BLaER1 (cell line): ENCODE measurements around the gene TTLL9.
"Not testable (repeated sequence)": the region's sequence is repeated elsewhere in the genome, so short reads cannot be mapped to it uniquely, and the experiment has no call there.

Experiments
- H3K27ac ChIP-seq: shearing (Covaris generic); formaldehyde crosslinking; 2 replicates; pipeline ENCODE4 v1.8.1; 2022
- H3K27me3 ChIP-seq: shearing (Covaris generic); formaldehyde crosslinking; 2 replicates; pipeline ENCODE4 v1.8.1; 2022
- H3K36me3 ChIP-seq: shearing (Covaris generic); formaldehyde crosslinking; 2 replicates; pipeline ENCODE4 v1.8.1; 2022
- H3K4me1 ChIP-seq: shearing (Covaris generic); formaldehyde crosslinking; 2 replicates; pipeline ENCODE4 v1.8.1; 2022
- H3K4me2 ChIP-seq: shearing (Covaris generic); formaldehyde crosslinking; 2 replicates; pipeline ENCODE4 v1.8.1; 2022
- H3K4me3 ChIP-seq: shearing (Covaris generic); formaldehyde crosslinking; 2 replicates; pipeline ENCODE4 v1.8.1; 2022
- H3K9ac ChIP-seq: shearing (Covaris generic); formaldehyde crosslinking; 2 replicates; pipeline ENCODE4 v1.8.1; 2022
- H3K9me3 ChIP-seq: shearing (Covaris generic); formaldehyde crosslinking; 2 replicates; pipeline ENCODE4 v1.8.1; 2022
- H4K20me1 ChIP-seq: shearing (Covaris generic); formaldehyde crosslinking; 2 replicates; pipeline ENCODE4 v1.8.1; 2022
- Cebpa-rat ChIP-seq: shearing (Covaris generic); IDR thresholded peaks from 2 replicates; pipeline ENCODE4 v1.8.1; 2022

Gene TTLL9

DNA sequence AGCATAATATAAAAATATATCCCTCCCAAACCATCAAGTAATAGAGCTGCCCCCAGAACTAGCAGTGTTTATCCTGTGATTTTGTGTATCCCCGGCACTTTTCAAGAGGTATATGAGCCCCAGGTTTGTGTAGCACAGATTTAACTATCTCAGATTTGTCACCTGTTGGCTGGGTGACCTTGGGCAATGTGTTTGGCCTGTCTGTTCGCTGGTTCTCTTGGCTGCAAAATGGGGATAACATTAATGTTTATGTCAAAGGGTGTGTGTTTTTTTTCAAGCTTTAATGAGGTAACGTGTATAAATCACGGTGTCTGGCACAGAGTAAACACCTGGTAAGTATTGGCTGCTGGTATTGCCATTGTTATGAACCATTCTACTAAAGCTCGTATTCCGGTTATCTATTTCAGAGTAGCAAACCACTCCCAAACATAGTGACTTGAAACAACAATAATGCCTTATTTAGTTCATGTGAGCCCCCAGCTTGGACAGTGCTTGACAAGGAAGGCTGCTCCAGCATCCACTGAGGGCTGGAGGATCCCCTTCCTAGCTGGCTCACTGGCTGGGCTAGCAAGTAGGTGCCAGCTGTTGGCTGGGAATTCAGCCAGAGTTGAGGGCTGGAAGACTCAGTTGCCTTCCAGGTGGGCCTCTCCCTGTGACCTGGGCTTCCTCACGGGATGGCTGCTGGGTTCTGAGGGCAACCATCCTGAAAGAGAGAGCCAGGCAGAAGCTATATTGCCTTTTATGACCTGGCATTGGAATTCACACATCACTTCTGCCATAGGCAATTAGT lies 45.3 kb downstream of the TTLL9 start:
- TF ChIP-seq Cebpa-rat: no peak
- Histone ChIP-seq H3K4me3 (no peak overlapping the region), H3K9ac (no peak overlapping the region), H4K20me1 (no peaks in the 10 kb centered on the region), H3K4me2 (no peak overlapping the region), H3K27me3 (no peaks in the 10 kb centered on the region), H3K9me3 (no peaks in the 10 kb centered on the region), H3K36me3 (no peaks in the 10 kb centered on the region), H3K27ac (no peak overlapping the region), H3K4me1 (peaks cover 16% of the 10 kb centered on the region; the same call in 1 of the 2 replicates)

DNA sequence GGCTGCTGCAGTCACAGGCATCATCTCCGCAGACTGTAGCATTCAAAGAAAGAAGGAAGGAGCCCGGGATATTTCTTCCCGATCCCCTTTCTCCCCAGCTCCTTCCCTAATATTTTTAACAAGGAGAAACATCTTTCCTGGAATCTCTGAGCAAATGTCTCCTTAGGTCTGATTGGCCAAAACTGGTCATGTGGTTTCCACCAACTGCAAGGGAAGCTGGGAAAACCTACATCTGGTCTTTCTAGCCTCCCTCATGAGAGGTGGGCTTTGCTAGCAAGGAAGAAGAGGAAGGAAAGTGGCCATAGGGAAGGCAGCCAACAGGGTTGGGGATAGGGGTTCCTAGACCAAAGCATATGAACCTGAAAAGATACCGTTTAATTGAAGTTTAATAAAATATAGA lies 46.3 kb downstream of the TTLL9 start:
- Histone ChIP-seq H3K4me2 (no peak overlapping the region), H3K27ac (no peak overlapping the region), H3K9me3 (no peaks in the 10 kb centered on the region), H3K27me3 (no peaks in the 10 kb centered on the region), H4K20me1 (no peaks in the 10 kb centered on the region), H3K36me3 (no peaks in the 10 kb centered on the region), H3K9ac (no peak overlapping the region), H3K4me3 (no peak overlapping the region), H3K4me1 (peaks cover 16% of the 10 kb centered on the region; the same call in 1 of the 2 replicates)
- TF ChIP-seq Cebpa-rat: no peak

GRCh38 chr20:31917962-31918412 lies 47.6 kb downstream of the TTLL9 start:
- H3K27me3 ChIP-seq, H3K4me3 ChIP-seq, H4K20me1 ChIP-seq, H3K4me2 ChIP-seq, H3K27ac ChIP-seq, H3K9me3 ChIP-seq, H3K36me3 ChIP-seq, H3K9ac ChIP-seq: not testable (repeated sequence)
- H3K4me1 ChIP-seq: peaks cover 21% of the 10 kb centered on the region

DNA sequence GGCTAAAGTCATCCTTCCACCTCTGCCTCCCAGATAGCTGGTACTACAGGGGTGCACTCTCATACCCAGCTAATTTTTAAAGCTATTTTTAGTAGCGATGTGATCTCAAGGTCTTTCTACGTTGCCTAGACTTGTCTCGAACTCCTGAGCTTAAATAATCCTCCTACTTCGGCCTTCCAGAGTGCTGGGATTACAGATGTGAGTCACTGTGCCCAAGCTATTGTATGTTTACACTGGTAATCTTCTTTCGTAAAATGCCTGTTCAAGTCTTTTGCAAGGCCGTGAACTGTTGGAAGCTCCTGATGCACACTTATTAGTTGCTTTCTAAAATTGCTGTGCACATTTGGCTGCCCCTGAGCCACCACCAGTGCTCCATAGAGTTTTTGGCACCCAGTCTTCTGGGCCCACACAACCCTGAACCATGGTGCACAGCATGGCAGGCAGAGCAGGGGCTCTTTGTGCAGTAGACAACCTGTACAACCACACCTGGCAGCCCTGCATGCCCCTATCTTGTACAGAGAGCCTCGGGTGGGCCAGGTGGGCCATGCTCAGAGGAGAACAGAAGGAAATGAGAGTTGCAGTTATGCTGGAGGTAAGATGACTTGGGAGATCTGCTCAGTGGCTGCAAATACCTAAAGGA lies 48.2 kb downstream of the TTLL9 start:
- no peaks in the 10 kb centered on the region for H4K20me1 ChIP-seq
- no peaks in the 10 kb centered on the region for H3K9me3 ChIP-seq
- H3K4me2 ChIP-seq: no peak overlapping the region
- no peaks in the 10 kb centered on the region for H3K36me3 ChIP-seq
- no peak for TF ChIP-seq Cebpa-rat
- H3K9ac ChIP-seq: no peak overlapping the region
- H3K27me3 ChIP-seq: no peaks in the 10 kb centered on the region
- peaks cover 27% of the 10 kb centered on the region for H3K4me1 ChIP-seq
- H3K4me3 ChIP-seq: no peak overlapping the region
- no peak overlapping the region for H3K27ac ChIP-seq

- Histone ChIP-seq H3K4me1 (peaks cover 30% of the 10 kb centered on the region), H3K9me3 (no peaks in the 10 kb centered on the region), H3K36me3 (no peaks in the 10 kb centered on the region), H3K4me3 (no peak overlapping the region), H3K4me2 (no peak overlapping the region), H3K27ac (no peak overlapping the region), H3K27me3 (no peaks in the 10 kb centered on the region), H3K9ac (no peak overlapping the region), H4K20me1 (no peaks in the 10 kb centered on the region)
- no peak for TF ChIP-seq Cebpa-rat
These were observed 49.1 kb downstream of the TTLL9 start for GRCh38 chr20:31919410-31920155.

DNA sequence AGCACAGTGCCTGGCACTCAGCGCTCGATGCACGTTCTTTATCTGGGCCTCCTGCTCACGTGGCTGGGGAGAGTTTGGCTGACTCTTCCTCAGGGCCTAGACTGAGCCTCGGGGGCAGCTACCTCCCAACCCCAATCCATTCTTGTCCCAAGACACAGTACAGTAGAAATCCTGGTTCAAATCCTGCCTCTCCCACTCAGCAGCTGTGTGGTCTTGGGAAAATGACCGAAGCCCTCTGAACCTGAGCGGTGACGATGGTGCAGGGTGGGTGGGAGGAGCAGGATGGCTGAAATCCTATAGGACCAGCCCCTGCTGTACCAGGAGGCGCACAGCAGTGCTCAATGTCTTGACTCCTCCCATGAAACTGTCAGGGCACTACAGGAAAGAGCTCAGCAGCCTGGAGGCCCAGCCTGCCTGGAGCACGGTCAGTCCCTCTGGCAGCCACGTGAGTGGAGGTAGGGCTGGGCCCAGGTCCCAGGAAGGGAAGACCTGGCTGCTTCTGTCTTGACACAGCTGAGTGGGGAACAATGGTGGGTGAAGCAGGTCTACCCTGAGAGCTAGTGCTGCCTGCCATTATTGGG lies 49.9 kb downstream of the TTLL9 start:
- no peaks in the 10 kb centered on the region for H3K36me3 ChIP-seq
- H3K27ac ChIP-seq: no peak overlapping the region
- no peak overlapping the region for H3K4me2 ChIP-seq
- TF ChIP-seq Cebpa-rat: no peak
- H3K4me1 ChIP-seq: peaks cover 32% of the 10 kb centered on the region
- no peaks in the 10 kb centered on the region for H3K9me3 ChIP-seq
- no peak overlapping the region for H3K9ac ChIP-seq
- H3K27me3 ChIP-seq: no peaks in the 10 kb centered on the region
- H4K20me1 ChIP-seq: no peaks in the 10 kb centered on the region
- H3K4me3 ChIP-seq: no peak overlapping the region

DNA sequence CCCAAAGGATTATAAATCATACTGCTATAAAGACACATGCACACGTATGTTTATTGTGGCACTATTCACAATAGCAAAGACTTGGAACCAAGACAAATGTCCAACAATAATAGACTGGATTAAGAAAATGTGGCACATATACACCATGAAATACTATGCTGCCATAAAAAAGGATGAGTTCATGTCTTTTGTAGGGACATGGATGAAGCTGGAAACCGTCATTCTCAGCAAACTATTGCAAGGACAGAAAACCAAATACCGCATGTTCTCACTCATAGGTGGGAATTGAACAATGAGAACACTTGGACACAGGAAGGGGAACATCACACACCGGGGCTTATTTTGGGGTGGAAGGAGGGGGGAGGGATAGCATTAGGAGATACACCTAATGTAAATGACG lies 51.0 kb downstream of the TTLL9 start:
- not testable (repeated sequence) for H3K27ac ChIP-seq, H3K9me3 ChIP-seq, H4K20me1 ChIP-seq, H3K4me2 ChIP-seq, H3K36me3 ChIP-seq, H3K4me3 ChIP-seq, H3K27me3 ChIP-seq, H3K9ac ChIP-seq
- peaks cover 32% of the 10 kb centered on the region for H3K4me1 ChIP-seq

GRCh38 chr20:31922181-31922580 lies 51.7 kb downstream of the TTLL9 start:
- Histone ChIP-seq H3K27me3 (no peaks in the 10 kb centered on the region), H3K9ac (no peak overlapping the region), H3K4me1 (peaks cover 32% of the 10 kb centered on the region), H3K4me2 (no peak overlapping the region), H3K9me3 (no peaks in the 10 kb centered on the region), H3K36me3 (no peaks in the 10 kb centered on the region), H3K27ac (no peak overlapping the region), H3K4me3 (no peak overlapping the region), H4K20me1 (no peaks in the 10 kb centered on the region)
- TF ChIP-seq Cebpa-rat: no peak

- H3K27me3 ChIP-seq: no peaks in the 10 kb centered on the region
These were observed 52.2 kb downstream of the TTLL9 start for GRCh38 chr20:31922588-31922987.

More at GRCh38 chr20:31922588-31922987, 52.2 kb downstream of the TTLL9 start:
- Histone ChIP-seq H3K9ac (no peak overlapping the region), H3K27ac (no peak overlapping the region), H4K20me1 (no peaks in the 10 kb centered on the region), H3K4me2 (no peak overlapping the region), H3K4me1 (peaks cover 32% of the 10 kb centered on the region), H3K9me3 (no peaks in the 10 kb centered on the region), H3K4me3 (no peak overlapping the region), H3K36me3 (no peaks in the 10 kb centered on the region)
- no peak for TF ChIP-seq Cebpa-rat
